CD4-positive, alpha-beta memory T cell (primary cell): ENCODE results near the gene NPBWR2. TPM values are rescaled to one million over a fixed set of nuclear protein-coding genes. Genes with fewer than 3 reads are reported as not detected.
A peak's percentile ranks its signal among the peaks of the same experiment; 100 is the strongest.

Experiments used
- CTCF ChIA-PET: fragments of 350-600 bp; sonication (Branson Sonifier 250); formaldehyde crosslinking; loops from one replicate; lab custom pipeline; 2021; ENCODE audit warnings: inconsistent platforms; ENCODE audit not compliant: partially characterized antibody; lab: Charles Lee
- POLR2A ChIA-PET: fragments of 350-600 bp; sonication (Branson Sonifier 250); formaldehyde crosslinking; loops from one replicate; lab custom pipeline; 2021; ENCODE audit not compliant: partially characterized antibody; lab: Charles Lee
- DNase-seq, 5 donors: peaks; one replicate each; pipeline versions ENCODE4 v3.0.0 to v3.0.0-alpha.2; 2020 to 2022; ENCODE audit warnings: mixed read lengths in 1 of 5
- H3K27ac ChIP-seq: one replicate; pipeline ENCODE4 v1.7.0; 2013; ENCODE audit warnings: low read depth, low read length
- H3K27me3 ChIP-seq: 2 replicates; pipeline ENCODE4 v1.7.0; 2013; ENCODE audit warnings: mild to moderate bottlenecking, low read length, moderate library complexity; ENCODE audit not compliant: insufficient read depth
- H3K36me3 ChIP-seq: 2 replicates; pipeline ENCODE4 v1.7.0; 2013; ENCODE audit warnings: mild to moderate bottlenecking, low read length, moderate library complexity; ENCODE audit not compliant: insufficient read depth
- H3K4me1 ChIP-seq: 2 replicates; pipeline ENCODE4 v1.7.0; 2013; ENCODE audit warnings: mild to moderate bottlenecking, low read length, moderate library complexity; ENCODE audit not compliant: insufficient read depth
- H3K4me3 ChIP-seq, 2 donors: one replicate each; pipeline ENCODE4 v1.7.0; 2013; ENCODE audit warnings: low read length in 2 of 2, mild to moderate bottlenecking in 1 of 2
- H3K9me3 ChIP-seq, 2 donors: one replicate each; pipeline ENCODE4 v1.7.0; 2013; ENCODE audit warnings: low read length in 2 of 2, control low read depth in 1 of 2; ENCODE audit not compliant: control insufficient read depth in 1 of 2
- H3K27ac Mint-ChIP-seq, 7 donors: one replicate each; pipeline ENCODE4 v1.8.0; 2020 to 2021; ENCODE audit warnings: mixed read lengths in 7 of 7, mild to moderate bottlenecking in 6 of 7, inconsistent platforms in 3 of 7, moderate library complexity in 3 of 7
- H3K27me3 Mint-ChIP-seq, 2 donors: one replicate each; pipeline ENCODE4 v1.8.0; 2020 to 2021; ENCODE audit warnings: mixed read lengths in 2 of 2
- H3K36me3 Mint-ChIP-seq, 2 donors: one replicate each; pipeline ENCODE4 v1.8.0; 2020 to 2021; ENCODE audit warnings: mixed read lengths in 2 of 2, inconsistent platforms in 1 of 2, mild to moderate bottlenecking in 1 of 2
- H3K4me1 Mint-ChIP-seq, 4 donors: one replicate each; pipeline ENCODE4 v1.8.0; 2020 to 2021; ENCODE audit warnings: mixed read lengths in 4 of 4, mild to moderate bottlenecking in 1 of 4
- H3K4me3 Mint-ChIP-seq, 8 donors: one replicate each; pipeline ENCODE4 v1.8.0; 2020 to 2021; ENCODE audit warnings: mixed read lengths in 8 of 8, mild to moderate bottlenecking in 7 of 8, moderate library complexity in 6 of 8, inconsistent platforms in 3 of 8
- H3K9me3 Mint-ChIP-seq, 8 donors: one replicate each; pipeline ENCODE4 v1.8.0; 2020 to 2021; ENCODE audit warnings: mixed read lengths in 8 of 8, mild to moderate bottlenecking in 5 of 8, inconsistent platforms in 3 of 8, moderate library complexity in 1 of 8
- intact Hi-C: fragments of 100-400 bp; cut with micrococcal nuclease; formaldehyde crosslinking; loops from one replicate; pipeline ENCODE4 v1.15.1; 2023
- polyA plus RNA-seq, 2 donors: library from polyadenylated mRNA; unstranded; fragments of 300-500 nt; fragmentation: Illumina TruSeq; gene quantifications; one replicate each; pipeline ENCODE4 v1.2.3, GENCODE V29; 2021
- total RNA-seq, 2 experiments: library from RNA; stranded (reverse); gene quantifications; one replicate each; pipeline ENCODE4 v1.2.3, GENCODE V29; 2021

The NPBWR2 gene
- total and polyA plus RNA-seq, 4 experiments from 2014 or later: not detected

GRCh38 chr20:64100946-64101688, 6.2 kb downstream of the NPBWR2 start:
- peaks cover 20% of the 10 kb centered on the region for H3K4me1 ChIP-seq
- H3K27ac ChIP-seq: no peak overlapping the region
- H3K36me3 ChIP-seq: no peaks in the 10 kb centered on the region
- no peak for DNase-seq
- H3K9me3 ChIP-seq: no peaks in the 10 kb centered on the region
- Mint-ChIP-seq H3K36me3 (peaks cover 2 to 5% of the 10 kb centered on the region in 2 donors), H3K4me1 (peaks cover 4 to 18% (median 8%) of the 10 kb centered on the region in 4 donors), H3K4me3 (peak overlapping the region in 4 of 8 donors; percentile 44 to 60 (median 49)), H3K27ac (peak overlapping the region in 3 of 7 donors; percentile 10 to 52 (median 51)), H3K9me3 (peaks cover 0 to 3% (median 0%) of the 10 kb centered on the region in 8 donors), H3K27me3 (peaks cover 12 to 15% of the 10 kb centered on the region in 2 donors)
- intact Hi-C loops: no loop called here
- ChIA-PET CTCF (interaction anchor here (0.8 to 1.4 kb wide), 5 partner anchors 10 to 20 kb away, joined by 3 to 4 read pairs (median 3); partner anchors contain the start of gene LKAAEAR1), POLR2A (no interaction called here)
- H3K4me3 ChIP-seq: no peak overlapping the region
- H3K27me3 ChIP-seq: peaks cover 11% of the 10 kb centered on the region

GRCh38 chr20:64100566-64100888, 6.8 kb downstream of the NPBWR2 start:
- H3K4me3 Mint-ChIP-seq: peak overlapping the region in 2 of 8 donors; percentile 20 to 36
- H3K9me3 Mint-ChIP-seq: peaks cover 0 to 3% (median 0%) of the 10 kb centered on the region in 8 donors
- peaks cover 2 to 5% of the 10 kb centered on the region in 2 donors for H3K36me3 Mint-ChIP-seq
- CTCF ChIA-PET: interaction anchor here (1.4 kb wide), 2 partner anchors 15 to 17 kb away, joined by 3 to 6 read pairs; partner anchors contain the start of gene LKAAEAR1
- Histone ChIP-seq H3K4me3 (no peak overlapping the region), H3K36me3 (no peaks in the 10 kb centered on the region), H3K9me3 (no peaks in the 10 kb centered on the region), H3K27ac (no peak overlapping the region), H3K27me3 (peaks cover 11% of the 10 kb centered on the region), H3K4me1 (peaks cover 20% of the 10 kb centered on the region)
- peak overlapping the region in 1 of 7 donors; percentile 40 for H3K27ac Mint-ChIP-seq
- intact Hi-C loops: no loop called here
- POLR2A ChIA-PET: no interaction called here
- H3K27me3 Mint-ChIP-seq: peaks cover 12 to 15% of the 10 kb centered on the region in 2 donors
- no peak for DNase-seq
- H3K4me1 Mint-ChIP-seq: peaks cover 4 to 20% (median 7%) of the 10 kb centered on the region in 4 donors

GRCh38 chr20:64099880-64100565, 7.3 kb downstream of the NPBWR2 start:
- H3K27ac Mint-ChIP-seq: peak overlapping the region in 2 of 7 donors; percentile 22 to 40
- peak in 2 of 5 donors; percentile 29 to 72 for DNase-seq
- peaks cover 20% of the 10 kb centered on the region for H3K4me1 ChIP-seq
- H3K9me3 Mint-ChIP-seq: peaks cover 0 to 3% (median 0%) of the 10 kb centered on the region in 8 donors
- CTCF ChIA-PET: interaction anchor here (1.4 to 1.5 kb wide), 3 partner anchors 14 to 20 kb away, joined by 3 to 6 read pairs (median 6); partner anchors contain the start of gene LKAAEAR1
- H3K4me3 ChIP-seq: no peak overlapping the region
- H3K27ac ChIP-seq: no peak overlapping the region
- peaks cover 12 to 15% of the 10 kb centered on the region in 2 donors for H3K27me3 Mint-ChIP-seq
- H3K4me1 Mint-ChIP-seq: peaks cover 4 to 20% (median 7%) of the 10 kb centered on the region in 4 donors
- POLR2A ChIA-PET: no interaction called here
- no peaks in the 10 kb centered on the region for H3K36me3 ChIP-seq
- H3K36me3 Mint-ChIP-seq: peaks cover 2 to 5% of the 10 kb centered on the region in 2 donors
- peaks cover 11% of the 10 kb centered on the region for H3K27me3 ChIP-seq
- intact Hi-C loops: no loop called here
- H3K4me3 Mint-ChIP-seq: peak overlapping the region in 3 of 8 donors; percentile 20 to 36 (median 32)
- no peaks in the 10 kb centered on the region for H3K9me3 ChIP-seq

- Mint-ChIP-seq H3K27ac (no peak overlapping the region), H3K4me3 (no peak overlapping the region), H3K9me3 (peaks cover 0 to 3% (median 0%) of the 10 kb centered on the region in 8 donors), H3K4me1 (peaks cover 4 to 20% (median 7%) of the 10 kb centered on the region in 4 donors), H3K27me3 (peaks cover 12 to 15% of the 10 kb centered on the region in 2 donors), H3K36me3 (peaks cover 2 to 5% of the 10 kb centered on the region in 2 donors)
- H3K27ac ChIP-seq: no peak overlapping the region
- POLR2A ChIA-PET: no interaction called here
- H3K36me3 ChIP-seq: no peaks in the 10 kb centered on the region
- peaks cover 20% of the 10 kb centered on the region for H3K4me1 ChIP-seq
- H3K27me3 ChIP-seq: peaks cover 11% of the 10 kb centered on the region
- intact Hi-C loops: no loop called here
- H3K9me3 ChIP-seq: no peaks in the 10 kb centered on the region
- no peak overlapping the region for H3K4me3 ChIP-seq
- DNase-seq: no peak
- CTCF ChIA-PET: interaction anchor here (1.1 to 1.5 kb wide), 3 partner anchors 16 to 23 kb away, joined by 3 to 6 read pairs (median 6); partner anchors contain the start of gene LKAAEAR1
Observed at GRCh38 chr20:64099086-64099786, 8.1 kb downstream of the NPBWR2 start.

GRCh38 chr20:64098471-64099013, 8.8 kb downstream of the NPBWR2 start:
- Mint-ChIP-seq H3K27me3 (peaks cover 9 to 11% of the 10 kb centered on the region in 2 donors), H3K9me3 (peaks cover 0 to 3% (median 0%) of the 10 kb centered on the region in 8 donors)
- H3K36me3 ChIP-seq: no peaks in the 10 kb centered on the region

GRCh38 chr20:64096535-64096934, 10.8 kb downstream of the NPBWR2 start:
- ChIA-PET POLR2A (no interaction called here), CTCF (interaction anchor here (1.1 kb wide), 1 partner anchor 13 kb away, joined by 4 read pairs; the partner anchor contains the start of gene LKAAEAR1)
- DNase-seq: no peak
- Histone ChIP-seq H3K4me3 (no peak overlapping the region), H3K27ac (no peak overlapping the region), H3K27me3 (peaks cover 8% of the 10 kb centered on the region), H3K4me1 (peaks cover 16% of the 10 kb centered on the region), H3K9me3 (no peaks in the 10 kb centered on the region), H3K36me3 (no peaks in the 10 kb centered on the region)
- peaks cover 7 to 15% (median 9%) of the 10 kb centered on the region in 4 donors for H3K4me1 Mint-ChIP-seq
- H3K4me3 Mint-ChIP-seq: no peak overlapping the region
- H3K36me3 Mint-ChIP-seq: peaks cover 2 to 5% of the 10 kb centered on the region in 2 donors
- H3K27ac Mint-ChIP-seq: no peak overlapping the region
- peaks cover 2 to 6% of the 10 kb centered on the region in 2 donors for H3K27me3 Mint-ChIP-seq
- peaks cover 0 to 3% (median 0%) of the 10 kb centered on the region in 8 donors for H3K9me3 Mint-ChIP-seq
- intact Hi-C loops: no loop called here

More at GRCh38 chr20:64098471-64099013, 8.8 kb downstream of the NPBWR2 start:
- H3K36me3 Mint-ChIP-seq: peaks cover 2 to 5% of the 10 kb centered on the region in 2 donors
- Histone ChIP-seq H3K4me1 (peaks cover 20% of the 10 kb centered on the region), H3K4me3 (no peak overlapping the region), H3K9me3 (no peaks in the 10 kb centered on the region), H3K27ac (no peak overlapping the region), H3K27me3 (peaks cover 11% of the 10 kb centered on the region)
- CTCF ChIA-PET: interaction anchor here (1.1 to 1.5 kb wide), 2 partner anchors 21 to 24 kb away, joined by 3 to 6 read pairs; no protein-coding TSS in a partner anchor
- intact Hi-C loops: no loop called here
- POLR2A ChIA-PET: no interaction called here
- no peak overlapping the region for H3K27ac Mint-ChIP-seq
- DNase-seq: no peak
- peaks cover 4 to 20% (median 7%) of the 10 kb centered on the region in 4 donors for H3K4me1 Mint-ChIP-seq
- H3K4me3 Mint-ChIP-seq: no peak overlapping the region
